H54 (cell line): ENCODE measurements around the gene LAS1L.
"Not testable (repeated sequence)": the region's sequence is repeated elsewhere in the genome, so short reads cannot be mapped to it uniquely, and the experiment has no call there.

ENCODE experiments used
- DNase-seq: peaks from one replicate; pipeline ENCODE4 v3.0.0; 2011; ENCODE audit warnings: low spot score, mixed read lengths; ENCODE audit not compliant: insufficient read length
- FAIRE-seq: peaks from 3 replicates; lab custom pipeline; 2011; peaks lifted over from hg19 to GRCh38; lab: Jason Lieb, UNC
- POLR2A ChIP-seq: IDR thresholded peaks from 2 replicates; pipeline ENCODE4 v1.6.1; 2011; ENCODE audit warnings: low read depth, mild to moderate bottlenecking, low read length

LAS1L gene

GRCh38 chrX:65491620-65492019, 43.0 kb downstream of the LAS1L start:
- no peak for DNase-seq
- FAIRE-seq = no peak
- TF ChIP-seq POLR2A = no peak

DNA sequence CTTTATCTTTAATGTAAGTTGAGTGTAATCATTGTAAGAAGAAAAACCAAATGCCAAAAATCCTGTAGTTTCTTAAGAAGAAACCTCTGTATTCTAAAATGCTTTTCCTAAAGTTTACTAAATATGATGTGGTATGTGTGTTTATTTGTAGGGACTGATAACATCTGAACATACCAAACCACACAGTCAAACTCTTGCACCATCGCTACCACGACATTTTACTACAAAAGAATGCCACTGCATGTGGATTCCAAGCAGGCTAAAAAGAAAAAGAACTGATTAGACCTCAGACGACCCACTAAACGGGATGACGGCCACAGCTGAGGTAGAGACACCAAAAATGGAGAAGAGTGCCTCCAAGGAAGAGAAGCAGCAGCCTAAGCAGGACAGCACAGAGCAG, 46.1 kb downstream of the LAS1L start:
- FAIRE-seq (no peak), DNase-seq (no peak)
- no peak for TF ChIP-seq POLR2A

DNA sequence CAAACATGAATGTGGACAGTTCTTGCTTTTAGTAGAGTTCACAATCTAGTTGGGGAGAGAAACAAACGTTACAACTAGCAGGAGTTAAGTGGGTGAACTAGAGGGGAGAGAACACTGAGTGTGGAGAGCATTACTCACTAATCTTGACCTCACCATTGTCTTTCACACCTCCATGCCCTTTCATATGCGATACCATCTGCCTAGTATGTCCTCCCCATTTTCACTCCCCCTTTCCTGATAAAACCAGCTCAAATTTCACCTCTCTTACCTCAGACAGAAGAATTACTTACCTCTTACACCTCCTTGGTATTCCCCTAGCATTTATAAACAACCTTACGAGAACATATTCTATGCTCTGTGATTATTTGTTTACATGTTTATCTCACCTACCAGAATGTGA, 53.6 kb downstream of the LAS1L start:
- FAIRE-seq = no peak
- TF ChIP-seq POLR2A = no peak
- DNase-seq = no peak

DNA sequence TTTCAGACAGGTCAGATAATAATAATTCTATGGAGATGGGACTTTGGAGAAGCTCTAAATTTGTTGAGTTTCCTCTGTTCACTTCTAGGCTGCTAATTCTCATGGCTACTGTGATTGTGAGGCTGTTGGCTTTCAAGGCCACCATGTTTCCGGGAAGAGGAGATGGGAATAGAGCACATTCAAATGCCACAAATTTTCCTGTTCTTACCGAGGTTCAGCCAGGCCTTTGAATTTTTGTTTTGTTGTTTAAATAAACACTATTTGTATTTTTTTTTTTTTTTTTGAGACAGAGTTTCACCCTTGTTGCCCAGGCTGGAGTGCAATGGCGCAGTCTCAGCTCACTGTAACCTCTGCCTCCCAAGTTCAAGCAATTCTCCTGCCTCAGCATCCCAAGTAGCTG, 55.5 kb downstream of the LAS1L start:
- FAIRE-seq, DNase-seq: not testable (repeated sequence)

- DNase-seq = no peak
- no peak for TF ChIP-seq POLR2A
- no peak for FAIRE-seq
Measured at GRCh38 chrX:65476564-65476963, 58.0 kb downstream of the LAS1L start.

GRCh38 chrX:65463550-65463949, 71.0 kb downstream of the LAS1L start:
- no peak for DNase-seq
- no peak for FAIRE-seq
- TF ChIP-seq POLR2A = no peak
